GM20000 (cell line): ENCODE data around the gene C4orf50.

Experiments used
- DNase-seq: peaks from one replicate; pipeline ENCODE4 v3.0.0; 2012; ENCODE audit warnings: low spot score
- CTCF ChIP-seq: IDR thresholded peaks from 2 replicates; pipeline ENCODE4 v1.5.1; 2012; ENCODE audit warnings: mild to moderate bottlenecking, control low read depth; ENCODE audit errors: extremely low read depth, missing control alignments

Gene C4orf50

GRCh38 chr4:6033381-6033780, 15.2 kb upstream of the C4orf50 start:
- no peak for DNase-seq
- no peak for TF ChIP-seq CTCF

- no peak for DNase-seq
- no peak for TF ChIP-seq CTCF
These were observed 14.3 kb upstream of the C4orf50 start for GRCh38 chr4:6032249-6033244.

GRCh38 chr4:6031846-6032245, 13.6 kb upstream of the C4orf50 start:
- no peak for DNase-seq
- no peak for TF ChIP-seq CTCF

- DNase-seq = no peak
- no peak for TF ChIP-seq CTCF
These were observed 12.4 kb upstream of the C4orf50 start for GRCh38 chr4:6030679-6031078.

- DNase-seq = no peak
- no peak for TF ChIP-seq CTCF
These were observed 11.0 kb upstream of the C4orf50 start for GRCh38 chr4:6029254-6029653.

GRCh38 chr4:6028168-6028567, 9.9 kb upstream of the C4orf50 start:
- no peak for DNase-seq
- no peak for TF ChIP-seq CTCF

GRCh38 chr4:6027392-6027791, 9.2 kb upstream of the C4orf50 start:
- no peak for DNase-seq
- TF ChIP-seq CTCF = no peak
